GM21825 (cell line): ENCODE results near the gene COPRS.
"Not testable (repeated sequence)": the region's sequence is repeated elsewhere in the genome, so short reads cannot be mapped to it uniquely, and the experiment has no call there.

Experiments
- ATAC-seq: cut with Tn5 transposase; IDR thresholded peaks from one replicate; pipeline ENCODE4 v1.9.1; 2021; ENCODE audit warnings: mild to moderate bottlenecking, moderate library complexity; ENCODE audit not compliant: unreplicated experiment

COPRS gene

GRCh38 chr17:31811101-31811500 is 47.9 kb downstream of the COPRS start:
- ATAC-seq = no peak

- ATAC-seq = not testable (repeated sequence)
Observed at GRCh38 chr17:31809876-31810275, 49.2 kb downstream of the COPRS start.

- ATAC-seq = no peak
Observed at GRCh38 chr17:31808521-31809050, 50.5 kb downstream of the COPRS start.

DNA sequence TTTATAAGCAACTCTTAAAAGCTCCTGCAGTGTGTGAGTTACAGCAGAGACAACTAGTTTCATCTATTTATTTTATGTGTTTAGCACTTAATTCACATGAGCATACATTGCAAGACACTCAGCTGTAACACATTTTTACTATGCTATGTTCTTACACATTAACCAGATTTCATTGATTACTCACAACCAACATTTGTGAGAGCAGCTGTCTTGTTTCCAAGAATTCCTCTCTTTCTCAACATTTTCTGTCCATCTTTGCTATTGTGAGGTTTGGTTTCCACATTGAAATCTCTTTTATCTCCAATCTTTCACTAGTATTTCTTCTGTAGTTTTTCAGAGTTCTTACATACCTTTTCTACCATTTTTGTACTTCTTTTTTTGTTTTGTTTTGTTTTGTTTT is 51.2 kb downstream of the COPRS start:
- no peak for ATAC-seq

DNA sequence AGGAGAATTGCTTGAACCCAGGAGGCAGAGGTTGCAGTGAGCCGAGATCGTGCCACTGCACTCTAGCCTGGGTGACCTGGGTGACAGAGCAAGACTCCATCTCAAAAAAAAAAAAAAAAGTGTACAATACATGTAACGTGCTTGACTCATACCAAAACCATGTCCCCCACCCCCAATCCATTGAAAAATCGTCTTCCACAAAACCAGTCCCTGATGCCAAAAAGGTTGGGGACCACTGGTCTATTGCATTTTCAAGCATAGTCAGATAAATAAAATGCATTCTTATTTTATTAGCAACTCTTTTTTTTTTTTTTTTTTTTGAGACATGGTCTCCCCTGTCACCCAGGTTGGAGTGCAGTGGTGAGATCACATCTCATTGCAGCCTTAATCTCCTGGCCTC is 52.1 kb downstream of the COPRS start:
- no peak for ATAC-seq

DNA sequence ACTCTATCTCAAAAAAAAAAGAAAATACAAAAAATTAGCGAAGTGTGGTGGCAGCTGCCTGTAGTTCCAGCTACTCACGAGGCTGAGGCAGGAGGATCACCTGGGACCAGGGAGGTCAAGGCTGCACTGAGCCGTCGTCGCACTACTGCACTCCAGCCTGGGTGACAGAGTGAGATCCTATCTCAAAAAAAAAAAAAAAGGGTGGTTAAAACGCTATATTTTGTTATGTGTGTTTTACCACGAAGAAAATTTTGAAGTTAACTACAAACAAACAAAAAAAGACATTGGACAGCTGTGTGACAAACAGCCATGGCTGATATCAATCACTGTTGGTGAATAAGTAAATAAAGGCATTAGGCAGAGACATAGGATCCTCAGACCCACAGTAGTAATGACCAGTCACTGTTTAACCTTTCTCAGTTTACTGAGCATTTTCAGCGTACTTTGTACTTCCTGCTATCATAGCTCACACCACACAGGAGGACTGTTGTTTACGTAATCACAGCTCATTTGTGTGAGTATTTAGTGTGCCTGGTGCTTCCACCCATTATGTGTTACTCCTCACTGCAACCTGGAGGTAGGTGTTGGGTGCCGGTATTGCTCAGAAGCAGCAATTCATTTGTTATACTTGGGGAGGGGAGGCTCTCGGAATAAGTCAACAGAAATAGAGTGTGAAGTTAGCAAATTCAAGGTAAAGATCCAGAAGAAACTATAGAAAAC is 55.4 kb downstream of the COPRS start:
- no peak for ATAC-seq

DNA sequence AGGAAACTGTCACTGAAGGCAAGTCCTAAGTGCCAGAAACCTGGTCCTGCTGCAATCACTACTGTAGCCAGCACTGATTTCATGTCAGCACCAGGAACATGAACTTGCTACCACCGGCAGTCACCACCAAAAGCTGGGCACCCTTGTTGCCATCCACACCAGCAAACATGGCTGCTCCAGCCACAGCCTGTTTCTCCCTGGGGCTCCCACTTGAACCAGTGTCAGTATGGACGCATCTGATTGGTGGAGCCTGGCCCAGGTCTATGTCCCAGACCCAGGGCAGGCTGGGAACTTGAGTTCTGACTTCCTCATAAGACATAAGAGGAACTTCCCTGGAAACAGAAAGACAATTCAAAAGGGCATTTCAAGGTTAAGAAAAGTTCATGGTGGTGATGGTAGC is 56.5 kb downstream of the COPRS start:
- ATAC-seq = no peak
